Stimulated activated memory B cell treated with anti-CD40 and anti-IgM and Interleukin-4, amounts not matched to agents 10 μg/mL and 1 μg/mL and 100 μg/mL, for 72 hours (primary cell): Measurements from ENCODE around the gene DIP2C.
A peak's percentile ranks its signal among the peaks of the same experiment; 100 is the strongest.
"Not testable (repeated sequence)": the region's sequence is repeated elsewhere in the genome, so short reads cannot be mapped to it uniquely, and the experiment has no call there.

Experiments used
- ATAC-seq: fragments of 150-1000 bp; cut with Tn5 transposase; 2 replicates; pipeline ENCODE4 v1.10.0; 2021
- H3K27ac Mint-ChIP-seq: one replicate; pipeline ENCODE4 v1.8.0; 2022; ENCODE audit warnings: mild to moderate bottlenecking, mixed read lengths
- H3K27me3 Mint-ChIP-seq: one replicate; pipeline ENCODE4 v1.8.0; 2022; ENCODE audit warnings: mixed read lengths
- H3K36me3 Mint-ChIP-seq: one replicate; pipeline ENCODE4 v1.8.0; 2022; ENCODE audit warnings: mixed read lengths
- H3K4me1 Mint-ChIP-seq: one replicate; pipeline ENCODE4 v1.8.0; 2022; ENCODE audit warnings: mixed read lengths
- H3K4me3 Mint-ChIP-seq: one replicate; pipeline ENCODE4 v1.8.0; 2022; ENCODE audit warnings: mild to moderate bottlenecking, moderate library complexity, mixed read lengths
- H3K9me3 Mint-ChIP-seq: one replicate; pipeline ENCODE4 v1.8.0; 2022; ENCODE audit warnings: mixed read lengths

The DIP2C gene

DNA sequence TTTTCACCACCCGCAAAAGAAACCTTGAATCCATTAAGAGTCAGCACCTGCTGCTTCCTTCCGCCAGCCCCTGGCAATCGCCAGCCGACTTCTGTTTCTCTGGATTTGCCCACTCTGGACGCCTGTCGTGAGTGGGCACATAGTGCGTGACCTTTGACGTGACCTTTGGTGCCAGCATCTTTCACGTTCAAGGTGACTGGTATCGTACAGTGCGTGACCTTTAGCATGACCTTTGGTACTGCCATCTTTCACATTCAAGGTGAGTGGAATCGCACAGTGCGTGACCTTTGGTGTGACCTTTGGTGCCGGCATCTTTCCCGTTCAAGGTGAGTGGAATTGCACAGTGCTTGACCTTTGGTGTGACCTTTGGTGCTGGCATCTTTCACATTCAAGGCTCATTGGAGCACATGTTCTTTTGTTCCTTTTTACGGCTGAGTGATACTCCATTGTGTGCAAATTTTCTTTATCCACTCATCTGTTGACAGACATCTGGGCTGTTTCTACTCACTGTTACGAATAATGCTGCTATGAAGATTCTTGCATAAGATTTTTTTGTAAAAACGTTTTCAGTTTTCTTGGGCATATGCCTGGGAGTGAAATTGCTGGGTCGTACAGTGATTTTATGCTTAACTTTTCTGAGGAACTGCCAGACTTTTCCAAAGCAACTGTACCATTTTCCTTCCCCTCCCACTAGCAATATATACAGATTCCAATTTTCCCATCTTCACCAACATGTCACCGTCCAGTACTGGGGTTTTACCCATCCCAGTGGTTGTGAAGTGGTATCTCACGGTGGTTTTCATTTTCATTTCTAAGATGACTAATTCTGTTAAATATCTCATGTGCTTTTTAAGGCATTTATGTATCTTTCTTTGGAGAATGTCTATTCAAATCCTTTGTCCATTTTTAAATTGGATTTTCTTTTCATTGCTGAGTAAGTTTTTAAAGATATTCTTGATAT lies 145.3 kb downstream of the DIP2C start:
- H3K4me1 Mint-ChIP-seq, result peaks cover 17% of the 10 kb centered on the region
- no peak overlapping the region for H3K27ac Mint-ChIP-seq
- peak; percentile 16 for ATAC-seq

DNA sequence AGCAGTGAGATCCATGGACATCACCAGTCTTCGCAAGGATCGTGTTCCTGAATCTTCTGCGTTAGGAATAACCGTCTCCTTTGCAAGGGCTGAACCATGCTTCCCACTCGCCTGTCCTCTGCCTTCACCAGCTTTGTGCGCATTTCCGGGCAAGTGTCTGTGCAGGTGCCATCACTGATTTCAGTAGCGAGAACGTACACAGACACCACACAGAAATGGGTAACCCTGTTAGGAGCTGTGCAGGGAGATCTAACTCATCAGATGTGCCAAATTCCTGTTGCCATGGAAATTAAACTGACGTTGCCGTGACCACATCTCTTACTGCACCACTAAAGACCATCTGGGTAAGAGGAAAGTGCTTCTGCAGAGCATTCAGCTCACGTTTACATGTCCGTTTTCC lies 146.3 kb downstream of the DIP2C start:
- Mint-ChIP-seq H3K27ac (no peak overlapping the region), H3K4me3 (no peak overlapping the region), H3K36me3 (no peaks in the 10 kb centered on the region), H3K9me3 (no peaks in the 10 kb centered on the region), H3K4me1 (peaks cover 17% of the 10 kb centered on the region), H3K27me3 (peaks cover 52% of the 10 kb centered on the region)
- ATAC-seq, result no peak

More for the DNA sequence above, 145.3 kb downstream of the DIP2C start:
- peaks cover 62% of the 10 kb centered on the region for H3K27me3 Mint-ChIP-seq
- no peaks in the 10 kb centered on the region for H3K9me3 Mint-ChIP-seq
- H3K36me3 Mint-ChIP-seq, result no peaks in the 10 kb centered on the region
- no peak overlapping the region for H3K4me3 Mint-ChIP-seq

DNA sequence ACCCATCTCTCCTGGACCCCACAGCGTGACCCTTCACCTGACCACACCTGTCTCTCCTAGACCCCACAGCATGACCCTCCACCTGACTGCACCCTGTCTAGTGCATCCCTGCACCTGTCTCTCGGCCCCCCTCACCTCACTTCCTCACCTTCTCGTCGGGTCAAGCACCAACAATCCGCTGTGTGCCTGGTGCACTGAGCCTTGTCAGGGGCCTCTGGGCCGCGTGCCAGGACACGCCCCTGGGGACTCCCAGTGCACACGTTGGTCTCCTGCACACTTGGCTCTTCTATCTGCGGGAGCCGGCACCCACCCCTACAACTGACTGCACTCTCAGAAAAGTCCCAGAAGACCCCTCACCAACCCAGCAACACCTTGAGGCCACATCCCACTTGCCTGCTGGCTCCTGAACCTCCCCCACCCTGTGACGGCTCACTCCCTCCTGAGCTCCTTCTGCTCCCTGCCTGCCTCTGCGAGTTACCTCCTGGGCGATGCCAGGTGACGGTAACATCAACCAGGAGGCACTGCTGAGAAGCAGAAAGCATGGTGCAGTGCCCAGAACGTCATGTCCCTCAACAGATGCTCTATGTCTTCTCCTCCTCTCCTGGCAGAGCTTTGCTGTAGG lies 147.6 kb downstream of the DIP2C start:
- Mint-ChIP-seq H3K27me3 (peaks cover 47% of the 10 kb centered on the region), H3K27ac (peak overlapping the region; percentile 14)

GRCh38 chr10:541041-541440 lies 148.4 kb downstream of the DIP2C start:
- Mint-ChIP-seq H3K4me1 (peaks cover 17% of the 10 kb centered on the region), H3K9me3 (no peaks in the 10 kb centered on the region), H3K27ac (no peak overlapping the region), H3K4me3 (no peak overlapping the region), H3K36me3 (no peaks in the 10 kb centered on the region), H3K27me3 (peaks cover 49% of the 10 kb centered on the region)
- no peak for ATAC-seq

More for the DNA sequence above, 147.6 kb downstream of the DIP2C start:
- Mint-ChIP-seq H3K36me3 (no peaks in the 10 kb centered on the region), H3K4me3 (no peak overlapping the region), H3K4me1 (peaks cover 17% of the 10 kb centered on the region), H3K9me3 (no peaks in the 10 kb centered on the region)
- ATAC-seq, result peak; percentile 66

- no peak for ATAC-seq
- Mint-ChIP-seq H3K27me3 (peaks cover 69% of the 10 kb centered on the region), H3K4me3 (no peak overlapping the region)
These were observed 150.6 kb downstream of the DIP2C start for GRCh38 chr10:538895-539294.

DNA sequence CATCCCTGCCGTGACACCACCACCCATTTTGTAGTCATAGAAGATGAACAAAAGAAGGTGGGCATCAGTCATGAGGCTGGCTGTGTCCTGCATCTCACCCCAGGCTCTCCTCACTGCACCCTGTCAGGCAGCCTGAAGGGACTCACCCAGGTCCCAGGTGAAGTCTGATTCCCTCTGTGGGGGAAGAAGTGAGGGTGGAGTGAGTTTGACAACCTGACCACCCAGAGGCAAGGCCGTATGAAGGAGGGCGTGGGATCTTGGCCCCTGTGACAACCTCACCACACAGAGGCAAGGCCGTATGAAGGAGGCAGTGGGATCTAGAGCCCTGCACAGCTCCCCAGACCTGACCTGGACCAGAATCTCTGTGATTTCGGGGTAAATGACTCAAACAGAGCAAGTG lies 152.5 kb downstream of the DIP2C start:
- H3K4me3 Mint-ChIP-seq, result no peak overlapping the region
- H3K27me3 Mint-ChIP-seq, result peaks cover 77% of the 10 kb centered on the region
- peaks cover 9% of the 10 kb centered on the region for H3K4me1 Mint-ChIP-seq
- H3K36me3 Mint-ChIP-seq, result no peaks in the 10 kb centered on the region
- ATAC-seq, result no peak
- no peak overlapping the region for H3K27ac Mint-ChIP-seq
- no peaks in the 10 kb centered on the region for H3K9me3 Mint-ChIP-seq

More at GRCh38 chr10:538895-539294, 150.6 kb downstream of the DIP2C start:
- no peaks in the 10 kb centered on the region for H3K36me3 Mint-ChIP-seq
- H3K9me3 Mint-ChIP-seq, result no peaks in the 10 kb centered on the region
- peaks cover 17% of the 10 kb centered on the region for H3K4me1 Mint-ChIP-seq
- H3K27ac Mint-ChIP-seq, result no peak overlapping the region

DNA sequence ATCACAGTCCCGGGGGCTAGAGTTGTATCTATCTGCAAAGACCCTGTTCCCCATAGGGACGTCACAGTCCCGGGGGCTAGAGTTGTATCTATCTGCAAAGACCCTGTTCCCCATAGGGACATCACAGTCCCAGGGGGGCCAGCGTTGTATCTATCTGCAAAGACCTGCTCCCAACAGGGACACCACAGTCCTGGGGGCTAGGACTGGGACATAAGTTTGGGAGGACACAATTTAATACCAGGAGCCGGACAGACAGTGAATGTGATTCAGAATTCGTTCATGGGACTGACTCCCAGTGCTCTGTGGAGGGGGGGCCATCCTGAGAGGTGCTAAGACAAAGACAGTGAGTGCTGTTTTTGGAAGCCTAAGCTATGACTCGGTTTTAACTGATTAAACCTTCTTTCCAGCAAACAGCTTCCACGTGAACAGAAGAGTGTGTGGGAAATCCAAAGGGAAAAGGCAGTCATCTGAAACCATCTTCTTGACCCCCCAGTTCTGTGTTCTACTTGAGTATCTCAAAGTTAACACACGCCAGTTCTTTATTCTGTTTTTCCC lies 153.0 kb downstream of the DIP2C start:
- peaks cover 75% of the 10 kb centered on the region for H3K27me3 Mint-ChIP-seq
- no peaks in the 10 kb centered on the region for H3K9me3 Mint-ChIP-seq
- H3K27ac Mint-ChIP-seq, result no peak overlapping the region
- H3K4me3 Mint-ChIP-seq, result no peak overlapping the region
- H3K4me1 Mint-ChIP-seq, result peaks cover 4% of the 10 kb centered on the region
- H3K36me3 Mint-ChIP-seq, result no peaks in the 10 kb centered on the region
- no peak for ATAC-seq

- no peaks in the 10 kb centered on the region for H3K9me3 Mint-ChIP-seq
- H3K27ac Mint-ChIP-seq, result no peak overlapping the region
- H3K36me3 Mint-ChIP-seq, result no peaks in the 10 kb centered on the region
- H3K4me1 Mint-ChIP-seq, result no peaks in the 10 kb centered on the region
- no peak overlapping the region for H3K4me3 Mint-ChIP-seq
- no peak for ATAC-seq
- H3K27me3 Mint-ChIP-seq, result peaks cover 75% of the 10 kb centered on the region
These were observed 153.5 kb downstream of the DIP2C start for GRCh38 chr10:535952-536351.

DNA sequence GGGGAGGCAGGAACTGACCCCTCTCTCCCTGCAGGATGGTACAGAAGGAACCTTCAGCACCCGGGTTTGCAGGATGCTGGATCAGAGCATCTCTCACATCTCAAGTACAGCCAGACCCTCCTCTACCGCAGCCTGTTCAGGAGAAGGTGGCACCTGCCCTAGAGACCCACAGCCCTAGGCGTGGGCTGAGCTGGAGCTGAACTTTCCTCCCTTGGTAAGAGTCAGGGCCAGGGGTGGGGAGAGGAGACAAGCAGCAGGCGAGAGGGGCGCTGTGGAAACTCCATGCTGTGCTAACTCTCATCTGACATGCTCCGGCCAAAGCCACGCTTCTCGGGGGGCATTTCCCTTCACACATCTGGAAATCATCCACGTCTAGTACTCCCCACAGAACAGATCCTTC lies 154.4 kb downstream of the DIP2C start:
- Mint-ChIP-seq H3K27ac (no peak overlapping the region), H3K36me3 (no peaks in the 10 kb centered on the region), H3K4me3 (no peak overlapping the region)

GRCh38 chr10:534047-534566 lies 155.4 kb downstream of the DIP2C start:
- H3K27ac Mint-ChIP-seq, result no peak overlapping the region
- no peaks in the 10 kb centered on the region for H3K9me3 Mint-ChIP-seq
- H3K36me3 Mint-ChIP-seq, result no peaks in the 10 kb centered on the region
- H3K4me1 Mint-ChIP-seq, result no peaks in the 10 kb centered on the region
- H3K27me3 Mint-ChIP-seq, result peaks cover 72% of the 10 kb centered on the region
- no peak overlapping the region for H3K4me3 Mint-ChIP-seq
- ATAC-seq, result no peak

More for the DNA sequence above, 154.4 kb downstream of the DIP2C start:
- H3K4me1 Mint-ChIP-seq, result no peaks in the 10 kb centered on the region
- ATAC-seq, result no peak
- no peaks in the 10 kb centered on the region for H3K9me3 Mint-ChIP-seq
- H3K27me3 Mint-ChIP-seq, result peaks cover 76% of the 10 kb centered on the region

- Mint-ChIP-seq H3K9me3 (no peaks in the 10 kb centered on the region), H3K4me1 (no peaks in the 10 kb centered on the region), H3K36me3 (no peaks in the 10 kb centered on the region), H3K27ac (no peak overlapping the region), H3K27me3 (peaks cover 75% of the 10 kb centered on the region), H3K4me3 (no peak overlapping the region)
- no peak for ATAC-seq
These were observed 155.9 kb downstream of the DIP2C start for GRCh38 chr10:533611-534010.

DNA sequence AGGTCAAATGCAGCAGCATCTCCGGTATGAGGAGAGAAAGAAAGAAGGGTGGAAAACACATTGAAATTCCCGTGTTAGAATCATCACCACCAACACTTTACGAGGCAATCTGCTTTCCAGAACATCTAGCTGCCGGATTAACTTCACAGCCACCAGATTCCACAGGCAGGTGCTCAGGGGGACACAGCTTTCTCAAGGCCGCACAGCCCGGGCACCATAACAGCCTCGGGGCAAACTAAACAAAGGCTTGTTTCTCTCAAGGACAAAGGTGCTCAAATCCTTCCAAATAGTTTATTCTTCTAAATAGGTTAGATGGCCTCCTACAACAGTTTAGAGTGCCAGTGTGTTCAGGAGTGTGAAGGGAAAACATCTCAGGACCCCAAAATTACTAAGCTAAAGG lies 156.3 kb downstream of the DIP2C start:
- Mint-ChIP-seq H3K27me3 (peaks cover 79% of the 10 kb centered on the region), H3K36me3 (no peaks in the 10 kb centered on the region), H3K9me3 (no peaks in the 10 kb centered on the region), H3K4me3 (no peak overlapping the region), H3K4me1 (no peaks in the 10 kb centered on the region), H3K27ac (no peak overlapping the region)
- no peak for ATAC-seq

DNA sequence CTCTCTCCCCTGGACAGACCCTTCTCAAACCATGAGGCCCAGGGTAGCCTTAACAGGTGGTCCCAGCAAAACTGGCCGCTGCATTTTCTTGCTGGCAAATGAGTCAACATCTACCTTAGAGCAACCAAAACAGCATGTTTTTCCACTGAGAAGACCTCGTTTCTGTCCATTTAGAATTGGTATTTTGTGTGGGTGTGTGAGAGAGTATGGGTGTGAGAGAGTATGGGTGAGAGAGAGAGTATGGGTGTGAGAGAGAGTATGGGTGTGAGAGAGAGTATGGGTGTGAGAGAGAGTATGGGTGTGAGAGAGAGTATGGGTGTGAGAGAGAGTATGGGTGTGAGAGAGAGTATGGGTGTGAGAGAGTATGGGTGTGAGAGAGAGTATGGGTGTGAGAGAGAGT lies 157.1 kb downstream of the DIP2C start:
- not testable (repeated sequence) for H3K9me3 Mint-ChIP-seq, H3K4me3 Mint-ChIP-seq, ATAC-seq, H3K27ac Mint-ChIP-seq, H3K4me1 Mint-ChIP-seq, H3K36me3 Mint-ChIP-seq
- H3K27me3 Mint-ChIP-seq, result peaks cover 83% of the 10 kb centered on the region

DNA sequence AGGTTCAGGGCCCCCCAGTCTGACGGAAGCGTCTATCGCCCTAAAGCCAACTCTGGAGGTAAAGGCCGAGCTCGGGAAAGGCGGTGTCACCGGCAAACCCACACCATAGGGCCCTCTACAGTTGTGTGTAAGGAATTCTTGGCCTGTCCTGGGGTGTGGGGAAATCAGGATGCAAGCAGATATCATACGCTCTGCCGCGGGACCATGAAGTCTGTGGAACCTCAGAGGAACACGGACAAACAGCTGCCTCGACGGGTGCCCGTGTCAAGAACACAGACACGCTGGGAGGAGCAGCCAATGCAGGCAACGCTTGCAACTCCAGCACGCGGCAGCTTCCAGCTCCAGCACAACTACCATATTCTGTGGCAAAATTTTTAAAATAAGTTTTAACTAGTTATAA lies 157.9 kb downstream of the DIP2C start:
- no peaks in the 10 kb centered on the region for H3K36me3 Mint-ChIP-seq
- ATAC-seq, result no peak
- no peaks in the 10 kb centered on the region for H3K9me3 Mint-ChIP-seq
- H3K4me3 Mint-ChIP-seq, result no peak overlapping the region
- peaks cover 82% of the 10 kb centered on the region for H3K27me3 Mint-ChIP-seq
- no peaks in the 10 kb centered on the region for H3K4me1 Mint-ChIP-seq
- H3K27ac Mint-ChIP-seq, result no peak overlapping the region

GRCh38 chr10:530717-531116 lies 158.8 kb downstream of the DIP2C start:
- Mint-ChIP-seq H3K9me3 (no peaks in the 10 kb centered on the region), H3K4me3 (no peak overlapping the region), H3K36me3 (no peaks in the 10 kb centered on the region), H3K4me1 (no peaks in the 10 kb centered on the region), H3K27me3 (peaks cover 77% of the 10 kb centered on the region), H3K27ac (no peak overlapping the region)
- no peak for ATAC-seq
